ENCODE results near the gene FRY.

FRY gene

DNA sequence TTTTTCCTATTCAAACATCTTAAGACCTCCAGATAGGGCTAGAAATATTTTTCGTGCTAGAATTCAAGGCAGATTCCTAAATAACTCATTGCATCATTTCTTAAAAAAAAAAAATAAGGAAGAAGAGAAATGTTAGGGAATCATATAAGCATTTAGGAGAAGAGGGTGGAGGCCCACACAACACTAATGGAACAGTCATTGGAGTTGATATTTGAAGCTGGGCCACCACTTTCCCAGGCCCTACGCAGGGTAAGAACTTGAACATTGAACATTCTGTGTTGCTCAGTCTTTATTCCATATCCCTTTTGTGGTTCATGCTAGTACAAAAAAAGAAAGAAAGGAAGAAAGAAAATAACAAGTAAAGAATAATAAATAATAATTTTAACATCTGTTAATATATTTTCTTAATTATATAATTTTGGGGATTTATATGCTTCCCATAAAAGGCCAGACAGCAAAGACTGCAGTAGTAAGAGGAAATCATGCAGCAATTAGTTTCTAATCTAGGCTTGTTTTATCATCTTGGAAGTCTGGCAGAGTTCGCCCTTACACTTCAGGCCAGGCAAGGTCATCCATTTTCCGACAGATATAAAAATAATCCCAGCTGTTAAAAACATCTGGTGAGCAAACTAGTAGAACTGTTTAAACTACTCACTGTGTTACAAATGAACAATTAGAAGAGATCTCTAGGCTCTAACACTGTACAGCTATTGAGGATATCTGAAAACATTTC is 127.7 kb downstream of the FRY start:
- TF ChIP-seq, protein P1, sequence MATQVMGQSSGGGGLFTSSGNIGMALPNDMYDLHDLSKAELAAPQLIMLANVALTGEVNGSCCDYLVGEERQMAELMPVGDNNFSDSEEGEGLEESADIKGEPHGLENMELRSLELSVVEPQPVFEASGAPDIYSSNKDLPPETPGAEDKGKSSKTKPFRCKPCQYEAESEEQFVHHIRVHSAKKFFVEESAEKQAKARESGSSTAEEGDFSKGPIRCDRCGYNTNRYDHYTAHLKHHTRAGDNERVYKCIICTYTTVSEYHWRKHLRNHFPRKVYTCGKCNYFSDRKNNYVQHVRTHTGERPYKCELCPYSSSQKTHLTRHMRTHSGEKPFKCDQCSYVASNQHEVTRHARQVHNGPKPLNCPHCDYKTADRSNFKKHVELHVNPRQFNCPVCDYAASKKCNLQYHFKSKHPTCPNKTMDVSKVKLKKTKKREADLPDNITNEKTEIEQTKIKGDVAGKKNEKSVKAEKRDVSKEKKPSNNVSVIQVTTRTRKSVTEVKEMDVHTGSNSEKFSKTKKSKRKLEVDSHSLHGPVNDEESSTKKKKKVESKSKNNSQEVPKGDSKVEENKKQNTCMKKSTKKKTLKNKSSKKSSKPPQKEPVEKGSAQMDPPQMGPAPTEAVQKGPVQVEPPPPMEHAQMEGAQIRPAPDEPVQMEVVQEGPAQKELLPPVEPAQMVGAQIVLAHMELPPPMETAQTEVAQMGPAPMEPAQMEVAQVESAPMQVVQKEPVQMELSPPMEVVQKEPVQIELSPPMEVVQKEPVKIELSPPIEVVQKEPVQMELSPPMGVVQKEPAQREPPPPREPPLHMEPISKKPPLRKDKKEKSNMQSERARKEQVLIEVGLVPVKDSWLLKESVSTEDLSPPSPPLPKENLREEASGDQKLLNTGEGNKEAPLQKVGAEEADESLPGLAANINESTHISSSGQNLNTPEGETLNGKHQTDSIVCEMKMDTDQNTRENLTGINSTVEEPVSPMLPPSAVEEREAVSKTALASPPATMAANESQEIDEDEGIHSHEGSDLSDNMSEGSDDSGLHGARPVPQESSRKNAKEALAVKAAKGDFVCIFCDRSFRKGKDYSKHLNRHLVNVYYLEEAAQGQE (IDR thresholded peaks at IDR 0.05; ENCODE audit: insufficient read depth in 1 of 2, low read depth in 2 of 2, low read length in 2 of 2): no peak
- no peak for TF ChIP-seq FOXP2 (optimal IDR thresholded peaks at IDR 0.05; ENCODE audit: borderline replicate concordance, extremely low read depth, extremely low read length, insufficient read depth)
- no peak for TF ChIP-seq TAF1 (IDR thresholded peaks at IDR 0.05; ENCODE audit: borderline replicate concordance, insufficient read depth, low read length)
- TF ChIP-seq POLR2AphosphoS5 (IDR thresholded peaks at IDR 0.05; ENCODE audit: low read depth, low read length): no peak
- TF ChIP-seq SIN3A (IDR thresholded peaks at IDR 0.05; ENCODE audit: borderline replicate concordance, insufficient read depth, low read length): no peak

DNA sequence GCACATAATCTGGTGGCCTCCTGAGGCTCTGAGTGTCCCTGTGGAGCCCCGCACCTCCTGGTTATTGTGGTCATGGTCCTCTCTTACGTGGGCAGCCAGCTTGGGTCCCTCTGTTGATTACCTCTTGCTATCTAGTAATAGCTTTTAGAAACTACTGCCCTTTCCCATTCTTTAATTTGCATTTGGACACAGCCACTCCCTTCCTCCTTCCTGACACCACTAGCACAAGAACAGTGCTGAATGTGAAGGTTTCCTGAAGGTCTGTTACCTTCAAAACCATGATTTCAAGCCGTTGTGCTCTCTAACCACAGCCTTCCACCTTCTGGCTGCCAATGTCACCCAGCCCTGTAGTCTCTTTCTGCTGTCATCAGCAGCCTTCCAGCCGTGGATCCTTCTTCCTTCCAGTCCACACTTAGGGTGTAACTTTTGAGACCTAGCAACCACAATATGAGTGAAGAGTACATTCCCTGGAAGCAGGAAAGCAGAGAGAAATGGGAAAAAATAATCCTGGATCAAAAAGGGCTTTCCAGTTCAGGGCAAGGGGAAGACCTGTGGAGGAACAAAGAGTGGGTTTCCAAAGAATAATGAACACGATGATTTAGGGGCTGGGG is 130.9 kb downstream of the FRY start:
- TF ChIP-seq, protein P1 (IDR thresholded peaks at IDR 0.05; ENCODE audit: insufficient read depth in 1 of 2, low read depth in 2 of 2, low read length in 2 of 2): no peak
- TF ChIP-seq FOXP2 (optimal IDR thresholded peaks at IDR 0.05; ENCODE audit: borderline replicate concordance, extremely low read depth, extremely low read length, insufficient read depth): no peak
- TF ChIP-seq TAF1 (IDR thresholded peaks at IDR 0.05; ENCODE audit: borderline replicate concordance, insufficient read depth, low read length): no peak
- no peak for TF ChIP-seq SIN3A (IDR thresholded peaks at IDR 0.05; ENCODE audit: borderline replicate concordance, insufficient read depth, low read length)
- TF ChIP-seq POLR2AphosphoS5 (IDR thresholded peaks at IDR 0.05; ENCODE audit: low read depth, low read length): no peak

DNA sequence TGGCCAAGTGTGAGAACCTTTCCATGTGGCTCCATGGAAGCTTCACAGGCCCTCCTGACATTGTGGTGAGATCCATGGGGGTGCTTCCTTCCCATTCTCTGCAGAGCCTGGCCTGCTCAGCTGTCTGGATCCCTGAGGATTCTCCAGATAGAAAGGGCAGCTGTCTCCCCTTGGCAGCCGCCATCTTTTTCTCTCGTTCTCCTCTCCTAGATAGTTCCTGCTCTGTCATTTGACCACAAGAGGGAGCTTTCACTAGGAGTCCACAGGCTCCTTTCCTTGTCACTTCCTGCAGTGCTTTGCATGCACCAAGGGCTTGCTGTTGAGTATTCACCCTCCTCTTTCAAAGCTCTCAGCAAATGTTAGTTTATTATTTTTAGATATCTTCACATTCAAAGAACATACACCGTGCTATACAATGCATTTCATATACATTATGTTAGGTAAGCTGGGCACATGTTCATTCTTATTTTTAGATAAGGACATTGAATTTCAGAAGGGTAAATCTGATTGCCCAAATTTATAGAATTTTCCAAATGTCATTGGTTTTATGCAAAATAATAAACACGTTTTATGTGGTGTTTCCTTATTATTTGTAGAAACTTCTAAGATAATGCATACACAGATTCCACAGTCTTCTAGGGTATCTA is 133.2 kb downstream of the FRY start:
- no peak for TF ChIP-seq TAF1 (IDR thresholded peaks at IDR 0.05; ENCODE audit: borderline replicate concordance, insufficient read depth, low read length)

DNA sequence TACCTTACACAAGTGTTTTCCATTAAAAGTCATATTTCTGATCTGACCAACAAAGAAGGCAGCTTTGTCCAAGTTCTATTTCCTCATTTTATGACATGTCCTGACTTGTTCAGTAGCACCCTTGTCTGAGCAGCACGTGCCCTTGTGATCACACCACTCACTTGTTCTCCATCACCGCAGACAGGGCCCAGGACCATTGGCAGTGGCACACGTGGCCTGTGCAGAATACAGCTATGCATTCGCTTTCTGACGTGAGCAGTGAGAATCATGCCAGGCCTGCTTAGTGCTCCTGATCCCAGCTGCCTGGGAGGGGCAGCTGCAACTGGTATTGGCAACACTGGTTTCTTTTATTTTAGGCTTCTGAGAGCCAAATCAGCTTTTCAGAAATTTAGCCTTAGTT is 134.2 kb downstream of the FRY start:
- TF ChIP-seq POLR2AphosphoS5 (IDR thresholded peaks at IDR 0.05; ENCODE audit: low read depth, low read length) (no peak), SIN3A (IDR thresholded peaks at IDR 0.05; ENCODE audit: borderline replicate concordance, insufficient read depth, low read length) (no peak), TAF1 (IDR thresholded peaks at IDR 0.05; ENCODE audit: borderline replicate concordance, insufficient read depth, low read length) (no peak), FOXP2 (optimal IDR thresholded peaks at IDR 0.05; ENCODE audit: borderline replicate concordance, extremely low read depth, extremely low read length, insufficient read depth) (no peak)
- TF ChIP-seq, protein P1 (IDR thresholded peaks at IDR 0.05; ENCODE audit: insufficient read depth in 1 of 2, low read depth in 2 of 2, low read length in 2 of 2): no peak

DNA sequence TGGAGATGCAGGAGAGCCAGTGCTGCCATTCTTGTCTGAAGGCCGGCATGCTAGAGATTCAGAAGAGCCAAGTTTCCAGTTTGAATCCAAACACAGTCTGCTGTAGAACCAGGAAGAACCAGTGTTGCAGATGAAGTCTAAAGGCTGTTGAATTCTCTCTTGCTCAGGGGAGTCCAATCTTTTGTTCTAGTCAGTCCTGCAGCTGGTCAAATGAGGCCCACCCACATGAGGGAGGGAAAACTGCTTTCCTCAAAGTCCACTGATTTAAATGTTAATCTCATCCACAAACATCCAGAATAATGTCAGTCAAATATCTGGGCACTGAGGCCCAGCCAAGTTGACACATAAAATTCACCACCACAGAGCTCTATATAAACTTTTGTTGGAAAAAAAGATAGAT is 136.6 kb downstream of the FRY start:
- no peak for TF ChIP-seq SIN3A (IDR thresholded peaks at IDR 0.05; ENCODE audit: borderline replicate concordance, insufficient read depth, low read length)
- TF ChIP-seq, protein P1 (IDR thresholded peaks at IDR 0.05; ENCODE audit: insufficient read depth in 1 of 2, low read depth in 2 of 2, low read length in 2 of 2): no peak
